Activated CD4-positive, alpha-beta T cell treated with anti-CD3 and anti-CD28 coated beads, Interleukin-2, amount 10 ng/mL, durations not matched to agents 7 days and 5 days (primary cell): Measurements from ENCODE around the gene CAMSAP3. TPM values are rescaled to one million over a fixed set of nuclear protein-coding genes. Genes with fewer than 3 reads are reported as not detected.

Experiments
- CTCF ChIA-PET: fragments of 350-600 bp; sonication (Branson Sonifier 250); formaldehyde crosslinking; loops from one replicate; lab custom pipeline; 2021; ENCODE audit warnings: antibody characterized with exemption; lab: Charles Lee
- POLR2A ChIA-PET: fragments of 350-600 bp; sonication (Branson Sonifier 250); formaldehyde crosslinking; loops from one replicate; lab custom pipeline; 2021; ENCODE audit warnings: antibody characterized with exemption; lab: Charles Lee
- DNase-seq: peaks from one replicate; pipeline ENCODE4 v3.0.0-alpha.2; 2020
- H3K27ac Mint-ChIP-seq: one replicate; pipeline ENCODE4 v1.8.0; 2021; ENCODE audit warnings: mild to moderate bottlenecking, moderate library complexity, mixed read lengths
- H3K27me3 Mint-ChIP-seq: one replicate; pipeline ENCODE4 v1.8.0; 2021; ENCODE audit warnings: mixed read lengths
- H3K36me3 Mint-ChIP-seq: one replicate; pipeline ENCODE4 v1.8.0; 2021; ENCODE audit warnings: low read depth, mixed read lengths
- H3K4me1 Mint-ChIP-seq: one replicate; pipeline ENCODE4 v1.8.0; 2021; ENCODE audit warnings: mixed read lengths
- H3K4me3 Mint-ChIP-seq: one replicate; pipeline ENCODE4 v1.8.0; 2021; ENCODE audit warnings: mild to moderate bottlenecking, moderate library complexity, mixed read lengths
- H3K9me3 Mint-ChIP-seq: one replicate; pipeline ENCODE4 v1.8.0; 2021; ENCODE audit warnings: mixed read lengths
- total RNA-seq, 2 experiments: library from RNA; stranded (reverse); gene quantifications; one replicate each; pipeline ENCODE4 v1.2.3, GENCODE V29; 2021

Gene CAMSAP3
- total RNA-seq, 2 experiments from 2014 or later: 0.21 to 0.57 TPM

DNA sequence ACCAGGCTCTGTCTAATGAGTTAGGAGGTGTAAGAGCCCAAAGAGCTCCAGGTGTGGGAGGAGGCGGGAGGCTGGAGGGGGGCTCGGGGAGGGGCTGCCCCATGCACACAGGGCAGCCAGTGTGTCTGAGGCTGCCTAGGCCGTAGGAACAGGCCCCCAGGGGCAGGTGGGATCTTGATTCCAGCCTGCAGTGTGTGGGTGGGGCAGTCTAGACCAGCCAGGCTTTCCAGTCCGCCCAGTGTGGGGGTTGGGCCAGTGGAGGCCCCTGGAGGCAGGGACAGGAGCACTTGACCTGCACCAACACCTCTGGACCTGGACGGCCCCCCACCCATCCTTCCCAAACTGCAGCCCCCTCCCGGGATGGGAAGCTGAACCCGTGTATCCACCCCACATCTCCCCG lies 5.4 kb upstream of the CAMSAP3 start:
- Mint-ChIP-seq H3K4me1 (peaks cover 2% of the 10 kb centered on the region), H3K4me3 (no peak overlapping the region), H3K36me3 (no peaks in the 10 kb centered on the region), H3K27ac (no peak overlapping the region), H3K9me3 (no peaks in the 10 kb centered on the region), H3K27me3 (peaks cover 14% of the 10 kb centered on the region)
- CTCF ChIA-PET: interaction anchor here (1.3 kb wide), 1 partner anchor 22 kb away, joined by 4 read pairs; no protein-coding TSS in a partner anchor
- DNase-seq: no peak
- POLR2A ChIA-PET: no interaction called here

DNA sequence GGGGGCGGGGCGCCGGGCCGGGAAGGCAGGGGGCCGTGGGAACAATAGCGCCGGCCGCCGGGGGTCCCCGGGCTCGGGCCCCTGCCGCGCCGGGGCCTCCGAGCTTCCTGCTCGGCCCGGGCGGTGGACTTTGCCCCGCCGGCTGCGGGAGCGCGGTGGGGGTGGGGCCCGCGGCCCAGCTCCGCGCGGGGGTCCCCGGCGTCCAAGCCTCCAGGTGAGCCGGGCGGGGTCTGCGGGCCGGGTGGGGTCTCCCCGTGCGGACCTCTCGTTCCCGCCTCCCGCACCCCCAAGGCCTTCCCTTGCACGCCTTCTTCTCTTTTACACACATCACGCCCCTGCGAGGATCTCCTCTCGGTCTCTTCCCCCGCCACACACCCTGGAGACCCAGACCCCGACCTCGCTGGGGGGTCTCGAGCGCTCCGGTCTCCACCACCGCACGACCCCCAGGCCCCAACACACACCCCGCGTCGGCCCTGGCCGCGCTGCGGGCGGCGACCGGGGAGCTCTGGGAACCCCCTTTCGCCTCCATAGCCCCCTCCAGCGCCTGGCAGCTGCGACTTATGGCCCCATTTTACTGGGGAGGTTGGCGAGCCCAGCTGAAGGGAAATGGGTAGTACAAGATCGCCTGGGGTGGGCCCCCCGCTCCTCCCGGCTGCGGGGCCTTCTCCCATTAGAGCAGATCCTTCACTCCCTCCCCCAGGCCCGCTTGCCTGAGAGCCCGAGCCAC lies 711 bp downstream of the CAMSAP3 start:
- no peaks in the 10 kb centered on the region for H3K9me3 Mint-ChIP-seq
- H3K36me3 Mint-ChIP-seq: no peaks in the 10 kb centered on the region
- DNase-seq: no peak
- ChIA-PET CTCF (interaction anchor here (1.0 kb wide), 1 partner anchor 28 kb away, joined by 3 read pairs; no protein-coding TSS in a partner anchor), POLR2A (no interaction called here)
- H3K4me1 Mint-ChIP-seq: peaks cover 4% of the 10 kb centered on the region
- no peak overlapping the region for H3K4me3 Mint-ChIP-seq
- H3K27me3 Mint-ChIP-seq: peaks cover 40% of the 10 kb centered on the region
- H3K27ac Mint-ChIP-seq: no peak overlapping the region

DNA sequence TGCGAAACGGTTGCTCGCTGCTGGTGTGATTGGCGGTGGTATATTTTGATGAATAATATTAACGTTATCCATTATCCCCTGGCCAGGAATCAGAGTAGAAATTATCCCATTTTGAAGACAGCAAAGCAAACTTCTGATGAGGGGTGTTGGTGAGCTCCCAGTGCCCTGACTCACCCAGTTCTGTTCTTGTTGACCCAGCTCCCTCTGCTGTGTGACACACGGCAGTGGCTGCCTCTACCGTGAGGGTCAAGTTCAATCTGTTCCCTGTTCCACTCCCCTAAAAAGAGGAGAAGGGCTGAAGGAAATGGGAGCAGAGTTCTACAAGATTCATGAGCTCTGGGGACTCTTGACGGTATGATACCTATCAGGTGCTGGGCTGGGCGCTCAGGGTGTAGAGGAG lies 2.0 kb downstream of the CAMSAP3 start:
- no peak for DNase-seq
- no peak overlapping the region for H3K4me3 Mint-ChIP-seq
- H3K36me3 Mint-ChIP-seq: no peaks in the 10 kb centered on the region
- ChIA-PET CTCF (interaction anchor here (1.1 kb wide), 1 partner anchor 29 kb away, joined by 3 read pairs; no protein-coding TSS in a partner anchor), POLR2A (no interaction called here)
- H3K4me1 Mint-ChIP-seq: peaks cover 4% of the 10 kb centered on the region
- H3K27me3 Mint-ChIP-seq: peaks cover 43% of the 10 kb centered on the region
- no peak overlapping the region for H3K27ac Mint-ChIP-seq
- H3K9me3 Mint-ChIP-seq: no peaks in the 10 kb centered on the region

DNA sequence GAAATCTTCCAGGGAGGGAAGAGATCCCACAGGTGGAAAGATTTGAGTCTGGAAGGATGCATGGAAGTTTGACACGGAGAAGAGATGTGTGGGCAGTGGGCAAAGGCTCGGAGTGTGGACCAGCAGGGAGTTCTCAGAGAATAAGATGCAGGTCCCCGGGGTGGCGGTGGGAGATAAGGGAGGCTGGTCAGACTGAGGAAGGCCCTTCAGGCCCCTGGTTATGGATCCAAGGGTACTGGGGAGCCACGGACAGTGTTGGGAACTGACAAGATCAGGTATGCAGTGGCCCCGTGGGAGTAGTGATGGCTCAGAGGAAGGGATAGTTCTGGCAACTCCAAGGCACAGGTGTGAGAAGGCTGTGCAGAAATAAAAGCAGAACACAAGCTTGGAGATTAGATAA lies 2.5 kb downstream of the CAMSAP3 start:
- Mint-ChIP-seq H3K4me1 (peaks cover 4% of the 10 kb centered on the region), H3K27ac (no peak overlapping the region), H3K36me3 (no peaks in the 10 kb centered on the region), H3K4me3 (no peak overlapping the region), H3K9me3 (no peaks in the 10 kb centered on the region), H3K27me3 (peaks cover 43% of the 10 kb centered on the region)
- DNase-seq: no peak
- POLR2A ChIA-PET: no interaction called here
- CTCF ChIA-PET: interaction anchor here (1.1 kb wide), 1 partner anchor 30 kb away, joined by 3 read pairs; no protein-coding TSS in a partner anchor

DNA sequence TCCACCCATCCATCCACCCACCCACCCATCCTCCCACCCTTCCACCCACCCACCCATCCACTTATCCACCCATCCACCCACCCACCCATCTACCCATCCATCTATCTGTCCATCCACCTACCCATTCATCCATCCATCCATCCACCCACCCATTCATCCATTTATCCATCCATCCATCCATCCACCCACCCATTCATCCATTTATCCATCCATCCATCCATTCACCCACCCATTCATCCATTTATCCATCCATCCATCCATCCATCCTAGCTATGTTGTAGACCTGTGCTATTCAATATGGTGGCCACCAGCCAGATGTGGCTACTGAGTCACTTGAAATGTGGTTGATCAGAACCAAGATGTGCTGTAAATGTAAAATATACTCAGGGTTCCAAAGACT lies 5.1 kb downstream of the CAMSAP3 start:
- POLR2A ChIA-PET: no interaction called here

DNA sequence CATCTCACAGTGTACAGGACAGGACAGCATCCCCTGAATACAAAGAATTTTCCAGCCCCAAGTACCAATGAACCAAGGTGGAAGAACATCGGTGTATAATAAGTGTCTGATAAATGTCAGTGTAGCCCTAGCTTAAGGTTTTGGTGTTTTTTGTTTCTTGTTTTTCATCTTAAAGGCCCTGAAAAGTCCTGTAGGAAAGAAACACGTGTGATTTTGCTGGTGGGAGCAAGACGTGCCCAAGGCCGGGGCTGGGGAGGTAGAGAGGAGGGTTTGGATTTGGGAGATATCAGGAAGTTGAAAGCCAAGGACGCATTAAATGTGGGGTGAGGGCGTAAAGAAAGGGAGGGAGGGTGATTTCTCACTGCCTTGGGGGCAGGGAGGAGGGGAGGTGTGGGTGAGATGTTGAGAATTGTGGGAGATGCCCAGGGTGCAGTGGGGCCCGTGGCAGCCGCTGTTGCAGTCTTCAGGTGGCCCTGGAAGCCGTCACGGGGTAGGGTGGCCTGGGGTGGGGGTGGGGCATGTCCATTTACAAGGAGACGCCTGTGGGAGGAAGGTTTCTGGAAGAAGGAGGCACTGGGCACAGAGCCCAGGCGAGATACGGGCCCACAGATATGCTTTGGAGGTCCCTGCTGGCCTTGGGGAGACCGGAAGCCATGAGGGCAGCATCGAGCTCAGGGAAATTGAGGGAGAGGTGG lies 6.7 kb downstream of the CAMSAP3 start:
- no peak for DNase-seq
- H3K4me3 Mint-ChIP-seq: no peak overlapping the region
- peaks cover 17% of the 10 kb centered on the region for H3K27me3 Mint-ChIP-seq
- H3K36me3 Mint-ChIP-seq: no peaks in the 10 kb centered on the region
- ChIA-PET POLR2A (no interaction called here), CTCF (no interaction called here)
- H3K27ac Mint-ChIP-seq: no peak overlapping the region
- H3K9me3 Mint-ChIP-seq: no peaks in the 10 kb centered on the region
- H3K4me1 Mint-ChIP-seq: peaks cover 10% of the 10 kb centered on the region

More for the DNA sequence above, 5.1 kb downstream of the CAMSAP3 start:
- no peaks in the 10 kb centered on the region for H3K36me3 Mint-ChIP-seq
- no peak overlapping the region for H3K27ac Mint-ChIP-seq
- H3K4me1 Mint-ChIP-seq: peaks cover 1% of the 10 kb centered on the region
- no peak for DNase-seq
- H3K9me3 Mint-ChIP-seq: no peaks in the 10 kb centered on the region
- H3K4me3 Mint-ChIP-seq: no peak overlapping the region
- H3K27me3 Mint-ChIP-seq: peaks cover 27% of the 10 kb centered on the region
- CTCF ChIA-PET: no interaction called here

DNA sequence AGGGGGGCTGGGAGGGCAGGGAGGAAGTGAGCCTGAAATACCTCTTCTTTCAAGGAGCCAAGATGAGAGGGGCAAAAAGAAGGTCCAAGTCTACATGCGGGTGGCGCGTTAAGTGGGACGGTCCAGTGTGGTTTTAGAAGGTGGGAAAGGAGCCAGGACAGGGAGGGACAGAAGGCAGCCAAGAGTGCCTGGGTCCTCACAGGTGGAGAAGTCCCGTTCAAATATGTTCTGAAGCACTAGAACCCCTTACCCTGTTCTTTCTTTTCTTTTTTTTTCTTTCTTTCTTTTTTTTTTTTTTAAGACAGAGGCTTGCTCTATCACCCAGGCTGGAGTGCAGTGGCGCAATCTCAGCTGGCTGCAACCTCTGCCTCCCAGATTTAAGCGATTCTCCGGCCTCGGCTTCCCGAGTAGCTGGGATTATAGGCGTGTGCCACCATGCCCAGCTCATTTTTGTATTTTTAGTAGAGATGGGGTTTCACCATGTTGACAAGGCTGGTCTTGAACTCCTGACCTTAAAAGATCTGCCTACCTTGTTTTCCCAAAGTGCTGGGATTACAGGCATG lies 7.4 kb downstream of the CAMSAP3 start:
- H3K36me3 Mint-ChIP-seq: no peaks in the 10 kb centered on the region
- POLR2A ChIA-PET: no interaction called here
- no peak overlapping the region for H3K4me3 Mint-ChIP-seq
- no peak overlapping the region for H3K27ac Mint-ChIP-seq
- H3K4me1 Mint-ChIP-seq: peaks cover 10% of the 10 kb centered on the region
- DNase-seq: no peak
- H3K27me3 Mint-ChIP-seq: peaks cover 11% of the 10 kb centered on the region
- CTCF ChIA-PET: no interaction called here
- H3K9me3 Mint-ChIP-seq: no peaks in the 10 kb centered on the region

DNA sequence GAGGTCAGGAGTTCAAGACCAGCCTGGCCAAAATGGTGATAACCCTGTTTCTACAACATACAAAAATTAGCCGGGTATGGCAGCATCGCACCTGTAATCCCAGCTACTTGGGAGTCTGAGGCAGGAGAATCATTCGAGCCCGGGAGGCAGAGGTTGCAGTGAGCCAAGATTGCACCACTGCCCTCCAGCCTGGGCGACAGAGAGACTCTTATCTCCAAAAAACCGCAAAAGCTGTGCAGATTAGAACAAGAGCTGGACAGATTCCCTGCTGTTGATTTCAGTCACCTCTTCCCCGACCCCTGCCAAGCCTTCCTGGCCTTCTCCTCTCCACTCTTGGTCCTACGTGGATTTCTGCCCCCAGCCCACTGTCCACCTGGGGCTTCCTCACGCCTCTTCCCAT lies 8.3 kb downstream of the CAMSAP3 start:
- no peaks in the 10 kb centered on the region for H3K9me3 Mint-ChIP-seq
- POLR2A ChIA-PET: no interaction called here
- DNase-seq: no peak
- H3K27ac Mint-ChIP-seq: no peak overlapping the region
- H3K4me1 Mint-ChIP-seq: peaks cover 12% of the 10 kb centered on the region
- H3K36me3 Mint-ChIP-seq: no peaks in the 10 kb centered on the region
- CTCF ChIA-PET: interaction anchor here (0.6 kb wide), 1 partner anchor 9 kb away, joined by 3 read pairs; no protein-coding TSS in a partner anchor
- no peak overlapping the region for H3K4me3 Mint-ChIP-seq
- H3K27me3 Mint-ChIP-seq: peaks cover 3% of the 10 kb centered on the region

DNA sequence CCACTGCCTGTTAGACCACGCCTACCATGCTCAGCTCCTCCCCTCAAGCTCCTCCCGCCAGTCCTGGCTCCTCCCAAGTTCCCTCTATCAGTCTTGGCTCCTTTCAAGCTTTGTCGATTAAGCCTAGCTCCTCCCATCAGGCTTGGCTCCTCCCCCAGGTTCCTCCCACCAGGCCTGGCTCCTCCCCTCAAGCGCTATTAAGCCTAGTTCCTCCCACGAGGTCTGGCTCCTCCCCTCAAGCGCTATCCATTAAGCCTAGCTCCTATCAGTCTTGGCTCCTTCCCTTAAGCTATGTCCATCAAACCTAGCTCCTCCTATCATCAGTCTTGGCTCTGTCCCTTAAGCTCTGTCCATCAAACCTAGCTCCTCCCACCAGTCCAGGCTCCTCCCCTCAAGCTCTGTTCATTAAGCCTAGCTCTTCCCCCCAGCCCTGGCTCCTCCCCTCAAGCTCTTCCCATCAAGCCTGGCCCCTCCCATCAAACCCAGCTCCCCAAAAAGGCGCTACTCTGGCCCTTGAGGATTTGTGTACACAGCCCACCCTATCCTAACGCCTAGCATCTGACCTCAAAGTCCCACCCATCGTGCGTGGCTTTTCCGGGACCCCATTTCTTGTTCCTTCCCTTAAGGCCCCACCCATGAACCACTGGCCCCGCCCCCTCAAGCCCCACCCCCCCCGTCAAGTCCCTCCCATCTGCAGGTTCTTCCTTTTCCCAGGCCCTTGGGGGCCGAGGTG lies 10.0 kb downstream of the CAMSAP3 start:
- H3K27ac Mint-ChIP-seq: no peak overlapping the region
- peak; percentile 30 for DNase-seq
- peaks cover 3% of the 10 kb centered on the region for H3K27me3 Mint-ChIP-seq
- CTCF ChIA-PET: interaction anchor here (1.1 to 1.3 kb wide), 3 partner anchors 19 to 47 kb away, joined by 3 to 4 read pairs (median 3); partner anchors contain the start of genes PET100 and XAB2
- H3K36me3 Mint-ChIP-seq: no peaks in the 10 kb centered on the region
- peaks cover 12% of the 10 kb centered on the region for H3K4me1 Mint-ChIP-seq
- no peak overlapping the region for H3K4me3 Mint-ChIP-seq
- POLR2A ChIA-PET: interaction anchor here (0.5 kb wide), 1 partner anchor 17 kb away, joined by 3 read pairs; no protein-coding TSS in a partner anchor
- H3K9me3 Mint-ChIP-seq: no peaks in the 10 kb centered on the region

DNA sequence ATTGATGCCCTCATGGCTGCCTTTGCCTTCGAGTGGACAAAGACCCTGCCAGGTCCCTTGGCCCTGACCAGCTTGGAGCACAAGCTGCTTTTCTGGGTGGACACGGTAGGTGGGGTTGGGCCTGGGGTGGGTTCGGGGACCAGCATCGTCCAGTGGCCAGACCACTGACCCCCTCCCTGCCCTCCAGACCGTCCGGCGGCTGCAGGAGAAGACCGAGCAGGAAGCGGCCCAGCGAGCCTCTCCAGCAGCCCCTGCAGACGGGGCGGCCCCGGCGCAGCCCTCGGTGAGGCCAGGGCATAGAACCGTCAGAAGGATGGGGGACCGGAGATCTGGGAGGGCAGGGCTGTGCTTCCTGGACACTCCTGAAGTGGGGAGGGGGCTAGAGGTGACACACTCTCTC lies 10.6 kb downstream of the CAMSAP3 start:
- H3K9me3 Mint-ChIP-seq: no peaks in the 10 kb centered on the region
- no peak overlapping the region for H3K4me3 Mint-ChIP-seq
- H3K27ac Mint-ChIP-seq: no peak overlapping the region
- peaks cover 3% of the 10 kb centered on the region for H3K27me3 Mint-ChIP-seq
- DNase-seq: no peak
- POLR2A ChIA-PET: no interaction called here
- H3K36me3 Mint-ChIP-seq: no peaks in the 10 kb centered on the region
- peaks cover 12% of the 10 kb centered on the region for H3K4me1 Mint-ChIP-seq
- CTCF ChIA-PET: interaction anchor here (1.1 to 1.3 kb wide), 2 partner anchors 19 to 23 kb away, joined by 3 to 4 read pairs; partner anchors contain the start of genes PET100 and XAB2

DNA sequence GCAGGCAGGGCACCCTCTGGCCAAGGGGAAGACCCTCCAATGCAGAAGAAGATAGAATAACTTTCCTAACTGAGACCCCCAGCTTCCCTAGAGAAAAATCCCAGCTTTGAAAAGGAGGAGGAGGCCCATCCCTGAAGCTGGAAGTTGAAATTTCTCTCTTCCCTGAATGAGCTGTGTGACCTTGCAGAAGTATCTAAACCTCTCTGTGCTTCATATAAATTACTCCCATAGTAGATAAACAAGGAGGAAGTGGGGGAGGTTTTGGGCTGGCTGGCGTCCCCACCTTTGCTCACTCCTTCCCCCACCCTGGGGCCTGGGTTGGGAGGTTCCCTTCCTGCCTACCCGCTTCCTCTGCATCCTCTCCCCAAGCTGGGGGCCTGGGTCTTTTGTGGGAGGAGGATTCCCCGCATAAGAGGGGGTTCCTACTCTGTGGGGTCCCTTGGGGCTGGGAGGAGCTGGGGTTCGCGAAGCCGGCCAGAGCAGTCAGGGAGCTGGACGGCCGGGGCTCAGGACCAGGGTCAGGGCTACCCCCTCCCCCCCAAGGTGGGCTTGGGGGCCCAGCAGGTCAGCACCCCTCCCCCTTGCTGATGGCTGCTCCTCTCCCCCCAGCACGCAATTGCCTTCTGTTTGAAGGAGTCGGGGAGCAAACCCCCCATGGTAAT lies 11.7 kb downstream of the CAMSAP3 start:
- no peak for DNase-seq
- POLR2A ChIA-PET: no interaction called here
- Mint-ChIP-seq H3K36me3 (no peaks in the 10 kb centered on the region), H3K27me3 (peaks cover under 1% of the 10 kb centered on the region), H3K27ac (no peak overlapping the region), H3K4me1 (peaks cover 12% of the 10 kb centered on the region), H3K9me3 (no peaks in the 10 kb centered on the region), H3K4me3 (no peak overlapping the region)
- CTCF ChIA-PET: interaction anchor here (0.6 to 1.0 kb wide), 2 partner anchors 17 to 104 kb away, joined by 3 to 4 read pairs; no protein-coding TSS in a partner anchor
